Astrocyte (in vitro differentiated cells and primary cell): ENCODE measurements around the gene TMEM87B. TPM values are rescaled to one million over a fixed set of nuclear protein-coding genes. Genes with fewer than 3 reads are reported as not detected.

Experiments used
- DNase-seq: peaks from one replicate; pipeline ENCODE4 v3.0.0-alpha.2; 2010; ENCODE audit warnings: low read depth
- FAIRE-seq: peaks from 2 replicates; lab custom pipeline; 2011; peaks lifted over from hg19 to GRCh38; lab: Jason Lieb, UNC
- H2AFZ ChIP-seq: 2 replicates; pipeline ENCODE4 v1.6.0; 2012; ENCODE audit warnings: low read depth, low read length, inconsistent platforms
- H3K27ac ChIP-seq: 2 replicates; pipeline ENCODE4 v1.5.1; 2011; ENCODE audit warnings: low read depth, low read length, inconsistent platforms
- H3K27me3 ChIP-seq: 2 replicates; pipeline ENCODE4 v1.6.0; 2011; ENCODE audit warnings: low read length, inconsistent platforms; ENCODE audit not compliant: insufficient read depth
- H3K36me3 ChIP-seq: 2 replicates; pipeline ENCODE4 v1.5.1; 2011; ENCODE audit warnings: low read length, inconsistent platforms; ENCODE audit not compliant: insufficient read depth
- H3K4me1 ChIP-seq: 2 replicates; pipeline ENCODE4 v1.5.1; 2011; ENCODE audit warnings: low read length, inconsistent platforms; ENCODE audit not compliant: insufficient read depth
- H3K4me2 ChIP-seq: 2 replicates; pipeline ENCODE4 v1.6.0; 2012; ENCODE audit warnings: low read length, inconsistent platforms
- H3K4me3 ChIP-seq: 2 replicates; pipeline ENCODE4 v1.5.1; 2011; ENCODE audit warnings: low read depth, mild to moderate bottlenecking, low read length, inconsistent platforms; ENCODE audit not compliant: insufficient read depth
- H3K79me2 ChIP-seq: 2 replicates; pipeline ENCODE4 v1.6.0; 2012; ENCODE audit warnings: mild to moderate bottlenecking, low read length, inconsistent platforms; ENCODE audit not compliant: insufficient read depth
- H3K9ac ChIP-seq: 2 replicates; pipeline ENCODE4 v1.6.0; 2012; ENCODE audit warnings: mild to moderate bottlenecking, low read length, inconsistent platforms
- H3K9me3 ChIP-seq: 2 replicates; pipeline ENCODE4 v1.5.1; 2012; ENCODE audit warnings: low read depth, mild to moderate bottlenecking, low read length, inconsistent platforms; ENCODE audit not compliant: insufficient read depth
- H4K20me1 ChIP-seq: 2 replicates; pipeline ENCODE4 v1.6.0; 2012; ENCODE audit warnings: low read length, inconsistent platforms; ENCODE audit not compliant: insufficient read depth
- H3K27ac Mint-ChIP-seq: one replicate; pipeline ENCODE4 v1.8.0; 2021; ENCODE audit warnings: mild to moderate bottlenecking, mixed read lengths; ENCODE audit not compliant: unreplicated experiment
- H3K27me3 Mint-ChIP-seq: one replicate; pipeline ENCODE4 v1.8.0; 2021; ENCODE audit warnings: low read depth, mixed read lengths; ENCODE audit not compliant: unreplicated experiment
- H3K36me3 Mint-ChIP-seq: one replicate; pipeline ENCODE4 v1.8.0; 2021; ENCODE audit warnings: low read depth, mixed read lengths; ENCODE audit not compliant: unreplicated experiment
- H3K4me1 Mint-ChIP-seq: one replicate; pipeline ENCODE4 v1.8.0; 2021; ENCODE audit warnings: low read depth, mixed read lengths; ENCODE audit not compliant: unreplicated experiment
- H3K4me3 Mint-ChIP-seq: one replicate; pipeline ENCODE4 v1.8.0; 2021; ENCODE audit warnings: mild to moderate bottlenecking, moderate library complexity, mixed read lengths; ENCODE audit not compliant: unreplicated experiment
- H3K9me3 Mint-ChIP-seq: one replicate; pipeline ENCODE4 v1.8.0; 2021; ENCODE audit warnings: mild to moderate bottlenecking, mixed read lengths; ENCODE audit not compliant: unreplicated experiment
- CTCF ChIP-seq: IDR thresholded peaks from 2 replicates; pipeline ENCODE4 v1.5.1; 2011; ENCODE audit warnings: low read depth, mild to moderate bottlenecking, inconsistent platforms, low read length, moderate library complexity; ENCODE audit not compliant: insufficient read depth
- EZH2 ChIP-seq: IDR thresholded peaks from 2 replicates; pipeline ENCODE4 v1.6.1; 2012; ENCODE audit warnings: mild to moderate bottlenecking, low read length, inconsistent platforms; ENCODE audit not compliant: insufficient read depth
- total RNA-seq: library from RNA; stranded (reverse); gene quantifications from 2 replicates; pipeline ENCODE4 v1.2.1, GENCODE V29; 2021

Gene TMEM87B
- total RNA-seq, 1 donor from 2014 or later, result 27.2 TPM

- H3K4me2 ChIP-seq, result no peak overlapping the region
- no peak overlapping the region for H3K4me3 Mint-ChIP-seq
Measured at GRCh38 chr2:112151271-112151670, 96.2 kb downstream of the TMEM87B start.

GRCh38 chr2:112151701-112152440 lies 96.8 kb downstream of the TMEM87B start:
- Histone ChIP-seq H3K4me1 (peaks cover 13% of the 10 kb centered on the region), H3K9me3 (no peaks in the 10 kb centered on the region), H3K4me2 (no peak overlapping the region), H3K79me2 (no peaks in the 10 kb centered on the region), H3K36me3 (no peaks in the 10 kb centered on the region), H3K4me3 (no peak overlapping the region), H3K27me3 (no peaks in the 10 kb centered on the region), H3K9ac (no peak overlapping the region), H3K27ac (no peak overlapping the region), H4K20me1 (no peaks in the 10 kb centered on the region), H2AFZ (no peak overlapping the region)
- no peak for FAIRE-seq
- TF ChIP-seq CTCF (no peak), EZH2 (no peak)
- Mint-ChIP-seq H3K27me3 (no peaks in the 10 kb centered on the region), H3K27ac (peak overlapping the region; percentile 53), H3K4me1 (peaks cover 27% of the 10 kb centered on the region), H3K36me3 (peaks cover 2% of the 10 kb centered on the region), H3K9me3 (no peaks in the 10 kb centered on the region), H3K4me3 (no peak overlapping the region)
- DNase-seq, result no peak

More at GRCh38 chr2:112151271-112151670, 96.2 kb downstream of the TMEM87B start:
- Histone ChIP-seq H3K79me2 (no peaks in the 10 kb centered on the region), H3K4me1 (peaks cover 13% of the 10 kb centered on the region), H3K27ac (no peak overlapping the region), H3K9me3 (no peaks in the 10 kb centered on the region), H4K20me1 (no peaks in the 10 kb centered on the region), H3K4me3 (no peak overlapping the region), H3K9ac (no peak overlapping the region), H2AFZ (no peak overlapping the region), H3K36me3 (no peaks in the 10 kb centered on the region), H3K27me3 (no peaks in the 10 kb centered on the region)
- DNase-seq, result no peak
- Mint-ChIP-seq H3K27ac (peak overlapping the region; percentile 53), H3K9me3 (no peaks in the 10 kb centered on the region), H3K27me3 (no peaks in the 10 kb centered on the region), H3K4me1 (peaks cover 23% of the 10 kb centered on the region), H3K36me3 (peaks cover 2% of the 10 kb centered on the region)
- no peak for FAIRE-seq
- TF ChIP-seq CTCF (no peak), EZH2 (no peak)

- Histone ChIP-seq H3K79me2 (no peaks in the 10 kb centered on the region), H3K4me2 (no peak overlapping the region), H3K36me3 (no peaks in the 10 kb centered on the region), H4K20me1 (no peaks in the 10 kb centered on the region), H3K27me3 (no peaks in the 10 kb centered on the region), H3K4me1 (peaks cover 13% of the 10 kb centered on the region), H3K9ac (no peak overlapping the region), H3K27ac (no peak overlapping the region), H2AFZ (no peak overlapping the region), H3K4me3 (no peak overlapping the region), H3K9me3 (no peaks in the 10 kb centered on the region)
- Mint-ChIP-seq H3K4me1 (peaks cover 27% of the 10 kb centered on the region), H3K4me3 (no peak overlapping the region), H3K27ac (no peak overlapping the region), H3K36me3 (peaks cover 2% of the 10 kb centered on the region), H3K27me3 (no peaks in the 10 kb centered on the region), H3K9me3 (no peaks in the 10 kb centered on the region)
- no peak for FAIRE-seq
- no peak for DNase-seq
- no peak for TF ChIP-seq CTCF
- no peak for TF ChIP-seq EZH2
Measured at GRCh38 chr2:112152476-112153178, 97.6 kb downstream of the TMEM87B start.
